HG02623 (cell line): ENCODE data around the gene PLCL1.

Experiments used
- ATAC-seq: cut with Tn5 transposase; IDR thresholded peaks from one replicate; pipeline ENCODE4 v1.9.1; 2021; ENCODE audit warnings: moderate library complexity; ENCODE audit not compliant: unreplicated experiment

The PLCL1 gene

DNA sequence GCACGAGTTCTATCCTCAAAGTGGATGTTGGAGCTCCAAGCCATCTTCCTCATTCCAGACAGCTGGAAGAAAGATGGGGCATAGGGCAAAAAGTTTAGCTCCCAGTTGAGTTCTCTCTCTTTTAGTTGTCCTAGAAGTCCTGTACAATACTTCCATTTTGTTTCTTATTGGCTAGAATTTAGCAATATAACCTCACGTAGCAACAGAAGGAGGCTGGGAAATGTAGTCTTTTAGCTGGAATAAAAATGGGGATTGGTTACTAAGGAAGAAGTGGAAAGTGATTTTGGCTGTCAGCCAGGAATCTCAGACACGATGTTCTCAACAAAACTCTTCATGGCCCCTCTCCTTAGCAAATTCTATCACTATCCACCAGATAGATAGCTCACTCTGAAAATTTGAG, 79.9 kb downstream of the PLCL1 start:
- no peak for ATAC-seq

DNA sequence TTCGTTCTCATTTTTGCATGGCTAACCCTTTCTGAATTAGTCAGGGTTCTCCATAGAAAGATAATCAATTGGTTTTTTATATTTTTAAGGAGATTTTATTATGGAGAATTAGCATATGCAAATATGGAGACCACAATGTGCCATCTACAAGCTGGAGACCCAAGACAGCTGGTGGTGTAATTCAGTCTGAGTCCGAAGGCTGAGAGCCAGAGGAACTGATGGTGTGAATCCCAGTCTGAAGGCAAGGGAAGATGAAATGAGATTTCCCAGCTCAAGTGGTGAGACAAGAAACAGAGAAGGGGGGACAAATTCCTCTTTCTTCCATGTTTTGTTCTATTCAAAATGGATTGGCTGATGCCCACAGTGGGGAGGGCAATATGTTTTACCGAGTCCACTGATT, 80.7 kb downstream of the PLCL1 start:
- ATAC-seq, result no peak

DNA sequence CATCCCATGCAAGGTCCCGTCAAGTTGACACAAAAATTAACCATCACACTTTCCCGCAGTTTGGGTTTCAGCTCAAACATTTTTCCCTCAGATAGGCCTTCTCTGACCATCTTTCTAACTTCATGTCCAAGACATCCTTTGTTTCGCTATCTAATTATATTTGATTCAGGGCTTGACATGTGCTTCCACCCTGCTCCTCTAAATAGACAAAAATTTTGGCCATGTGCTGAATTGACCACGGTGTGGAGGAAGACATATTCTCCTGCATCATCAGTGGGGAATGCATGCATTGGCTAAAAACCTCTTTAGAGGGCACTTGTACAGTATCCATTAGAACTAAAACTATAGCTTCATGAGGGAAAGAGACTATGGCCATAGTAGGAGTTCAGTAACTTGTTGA, 81.2 kb downstream of the PLCL1 start:
- ATAC-seq, result no peak

DNA sequence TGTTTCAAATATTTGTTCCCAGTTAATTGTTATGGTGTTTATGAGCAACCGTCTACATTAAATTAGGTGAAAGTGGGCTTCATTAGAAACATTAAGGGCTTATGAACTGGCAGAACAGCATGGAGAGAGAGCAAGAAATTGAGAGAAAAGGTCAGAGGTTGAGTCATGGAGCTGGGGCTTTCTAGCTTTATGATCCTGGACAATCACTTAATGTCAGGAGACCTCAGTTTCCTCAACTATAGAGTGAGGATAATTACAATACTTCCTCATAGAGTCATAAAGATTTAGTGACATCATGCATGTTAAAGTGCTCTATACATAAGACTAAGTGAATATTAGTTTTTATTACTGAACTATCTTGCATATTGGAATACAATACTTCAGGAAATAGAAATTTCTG, 83.9 kb downstream of the PLCL1 start:
- ATAC-seq, result no peak

DNA sequence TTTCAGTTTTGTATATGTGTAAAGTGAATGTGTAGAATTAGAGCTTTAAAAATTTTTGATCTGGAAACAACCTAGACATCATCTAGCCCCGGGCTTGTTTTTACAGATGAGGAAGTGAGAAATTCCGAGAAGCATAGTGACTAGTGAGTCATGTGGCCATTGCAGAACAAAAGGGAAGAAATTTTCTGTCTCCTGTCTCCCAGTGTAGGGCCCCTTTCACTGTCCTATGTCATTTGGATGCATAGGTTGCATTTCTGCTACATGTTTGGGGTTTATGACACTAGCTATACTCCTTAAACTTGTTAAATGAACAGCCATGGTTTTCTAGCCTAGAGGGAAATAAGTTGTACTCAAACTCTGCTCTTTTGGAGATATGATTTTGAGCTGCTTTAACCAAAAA, 84.6 kb downstream of the PLCL1 start:
- ATAC-seq, result peak; percentile 99

DNA sequence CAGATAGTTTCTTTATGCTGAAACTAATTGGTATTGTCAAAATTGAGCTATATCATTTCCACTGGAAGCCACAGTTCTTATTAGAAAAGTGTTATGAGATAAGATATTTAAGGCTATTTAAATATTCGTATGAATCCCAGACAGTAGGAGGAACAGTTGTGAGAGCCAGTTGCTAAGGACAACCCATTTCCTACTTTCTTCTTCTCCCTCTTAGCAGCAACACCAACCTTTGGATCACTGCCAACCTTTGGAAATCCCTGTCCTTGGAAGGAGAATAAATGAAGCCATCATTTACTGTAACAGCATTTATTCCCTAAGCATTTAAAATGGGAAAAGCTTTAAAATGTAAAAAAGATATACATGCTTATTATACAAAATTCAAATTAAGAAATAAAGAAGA, 85.8 kb downstream of the PLCL1 start:
- no peak for ATAC-seq

DNA sequence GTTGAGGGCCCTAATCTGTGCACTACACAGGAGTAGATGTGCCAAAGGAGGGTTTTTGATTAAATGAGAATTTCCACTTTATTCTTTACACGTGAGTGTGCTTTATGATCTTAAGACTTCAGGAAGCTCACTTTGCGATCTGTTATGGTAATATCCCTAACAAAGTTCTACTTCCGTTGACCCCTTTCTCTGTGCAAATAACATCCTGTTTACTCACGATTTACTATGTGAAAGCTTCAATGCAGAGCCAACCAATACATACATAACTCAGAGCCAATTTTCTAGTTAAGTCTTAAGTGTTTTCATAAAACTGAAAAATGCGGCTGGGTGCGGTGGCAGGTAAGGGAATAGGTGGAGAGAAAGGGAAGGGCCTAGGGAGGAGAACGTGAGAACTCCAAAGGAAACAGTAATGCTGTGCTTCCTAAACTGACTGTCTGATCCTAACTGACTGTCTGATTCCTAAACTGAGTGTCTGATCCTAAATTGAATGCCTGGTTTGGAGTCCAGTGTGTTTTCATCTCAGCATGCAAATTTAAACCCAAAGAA, 87.6 kb downstream of the PLCL1 start:
- ATAC-seq, result no peak

DNA sequence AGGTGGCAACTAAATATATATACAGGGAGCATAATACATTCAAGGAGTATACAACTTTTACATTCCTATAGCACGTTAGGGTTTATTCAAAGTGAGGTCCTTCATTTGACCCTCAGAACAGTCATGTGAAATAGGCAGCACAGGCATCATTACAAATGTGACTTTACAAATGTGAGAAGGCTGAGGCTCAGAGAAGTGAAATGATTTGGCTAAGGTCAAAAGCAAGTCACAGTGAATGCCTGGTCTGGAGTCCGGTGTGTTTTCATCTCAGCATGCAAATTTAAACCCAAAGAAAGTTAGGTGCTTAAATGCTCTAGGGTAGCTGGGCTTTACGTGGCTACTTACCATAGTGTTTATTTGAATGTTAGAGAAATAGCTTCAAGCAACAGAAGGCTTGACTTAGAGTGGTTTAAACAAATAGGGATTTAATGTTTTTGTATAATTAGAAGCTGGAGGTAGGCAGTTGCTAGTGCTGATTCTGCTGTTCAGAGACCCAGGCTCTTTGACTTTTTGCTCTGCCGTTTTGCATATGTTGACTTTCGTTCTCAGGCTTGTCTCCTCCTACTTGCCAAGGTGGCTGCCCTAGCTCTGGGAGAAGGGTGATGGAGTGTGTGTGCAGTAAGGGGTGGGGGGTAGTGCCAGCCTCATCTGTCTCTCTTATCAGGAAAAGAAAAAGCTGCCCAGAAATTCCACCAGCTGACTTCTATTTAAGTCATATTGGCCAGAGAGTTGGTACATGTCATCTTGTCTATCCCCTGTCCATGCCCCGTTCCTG, 89.2 kb downstream of the PLCL1 start:
- no peak for ATAC-seq

DNA sequence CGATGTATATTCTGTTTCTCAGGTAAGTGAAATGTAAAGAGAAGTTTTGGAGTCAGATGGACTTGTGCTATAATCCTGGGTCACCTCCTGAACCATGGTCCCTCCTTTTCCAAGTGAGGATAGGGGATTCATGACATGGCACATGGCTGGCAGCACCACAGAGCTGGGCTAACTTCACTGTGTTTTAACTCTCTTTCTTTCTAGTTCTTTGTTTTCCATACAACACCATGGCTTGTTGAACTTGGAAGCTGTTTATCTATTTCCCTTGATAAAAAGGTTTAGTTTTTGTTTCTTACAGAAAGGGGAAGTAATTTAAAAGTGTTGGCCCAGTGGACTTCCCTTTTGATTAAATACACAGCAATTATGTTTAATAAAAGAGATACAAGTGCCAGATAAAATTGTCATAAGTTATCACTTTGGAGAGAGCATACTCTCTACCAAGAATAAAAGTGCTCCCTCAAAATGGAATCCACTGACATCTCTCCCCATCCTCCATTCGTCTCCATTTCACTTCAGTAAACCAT, 90.4 kb downstream of the PLCL1 start:
- ATAC-seq, result no peak

DNA sequence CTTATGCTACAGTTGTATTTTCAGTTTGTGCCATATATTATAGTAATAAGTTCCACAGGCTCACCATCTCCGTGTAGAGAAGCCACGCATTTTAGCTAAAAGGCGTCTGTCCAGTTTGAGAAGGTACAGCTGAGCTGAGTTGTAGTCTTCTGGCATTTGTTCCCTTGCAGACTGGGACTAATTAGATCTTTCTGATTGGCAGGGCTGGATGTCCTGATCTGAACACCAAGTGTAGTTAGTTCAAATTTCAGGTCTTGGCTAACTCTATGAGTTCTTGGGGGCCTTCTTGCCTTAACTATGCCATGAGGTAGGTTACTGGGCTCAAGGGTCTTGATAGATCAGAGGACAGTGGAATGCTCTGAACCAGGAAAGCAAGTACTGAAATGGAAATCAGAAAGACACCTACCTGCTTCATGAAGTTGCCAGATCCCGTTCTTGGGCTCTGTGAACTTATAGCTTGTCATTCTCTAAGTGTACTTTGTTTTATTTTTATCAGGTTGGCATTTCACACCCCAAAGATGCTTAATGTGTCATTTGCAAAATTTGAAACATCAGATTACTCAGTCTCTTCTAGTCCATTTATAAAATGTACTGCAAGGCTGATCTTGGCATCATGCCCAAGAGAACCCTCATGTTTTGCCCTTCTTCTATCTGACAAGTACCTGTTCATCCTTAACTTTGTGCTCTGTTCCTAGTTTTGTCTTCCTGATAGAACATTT, 93.7 kb downstream of the PLCL1 start:
- ATAC-seq, result no peak

DNA sequence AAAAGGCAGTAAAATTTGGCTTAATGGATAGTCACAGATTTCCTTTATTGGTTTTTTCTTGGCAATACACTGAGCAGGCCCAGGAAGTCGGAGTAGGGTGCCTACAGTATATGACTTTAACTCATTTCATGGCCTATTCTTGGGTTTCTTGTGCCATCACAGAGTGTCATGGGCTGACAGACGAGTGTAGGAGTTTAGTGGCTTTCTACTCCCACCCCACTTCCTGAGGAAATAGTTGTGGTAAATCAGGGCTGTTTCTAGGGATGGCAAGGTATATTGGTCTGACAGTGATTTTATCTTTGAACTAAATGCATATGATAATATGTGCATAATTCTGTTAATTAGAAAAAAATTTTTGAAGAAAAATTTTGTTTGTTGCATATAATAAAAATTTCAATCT, 100.1 kb downstream of the PLCL1 start:
- no peak for ATAC-seq

DNA sequence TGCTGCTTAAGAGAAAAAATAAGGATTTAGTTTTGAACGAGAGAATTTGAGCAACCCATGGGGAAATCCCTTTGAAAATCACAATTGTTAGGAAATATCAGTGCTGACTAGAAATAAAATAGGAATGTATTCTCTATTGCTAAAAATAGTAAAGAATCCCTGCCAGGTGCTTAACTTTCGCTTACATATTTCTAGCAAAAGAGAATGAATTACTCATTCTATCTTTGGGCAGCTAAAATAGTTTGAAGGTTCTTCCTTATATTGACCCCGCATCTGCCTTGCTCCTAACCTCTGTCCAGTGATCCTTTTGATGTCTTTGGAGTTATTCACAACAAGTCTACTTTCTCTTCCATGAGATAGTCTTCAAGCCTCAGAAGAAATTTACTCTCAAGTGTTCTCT, 103.8 kb downstream of the PLCL1 start:
- ATAC-seq, result no peak

DNA sequence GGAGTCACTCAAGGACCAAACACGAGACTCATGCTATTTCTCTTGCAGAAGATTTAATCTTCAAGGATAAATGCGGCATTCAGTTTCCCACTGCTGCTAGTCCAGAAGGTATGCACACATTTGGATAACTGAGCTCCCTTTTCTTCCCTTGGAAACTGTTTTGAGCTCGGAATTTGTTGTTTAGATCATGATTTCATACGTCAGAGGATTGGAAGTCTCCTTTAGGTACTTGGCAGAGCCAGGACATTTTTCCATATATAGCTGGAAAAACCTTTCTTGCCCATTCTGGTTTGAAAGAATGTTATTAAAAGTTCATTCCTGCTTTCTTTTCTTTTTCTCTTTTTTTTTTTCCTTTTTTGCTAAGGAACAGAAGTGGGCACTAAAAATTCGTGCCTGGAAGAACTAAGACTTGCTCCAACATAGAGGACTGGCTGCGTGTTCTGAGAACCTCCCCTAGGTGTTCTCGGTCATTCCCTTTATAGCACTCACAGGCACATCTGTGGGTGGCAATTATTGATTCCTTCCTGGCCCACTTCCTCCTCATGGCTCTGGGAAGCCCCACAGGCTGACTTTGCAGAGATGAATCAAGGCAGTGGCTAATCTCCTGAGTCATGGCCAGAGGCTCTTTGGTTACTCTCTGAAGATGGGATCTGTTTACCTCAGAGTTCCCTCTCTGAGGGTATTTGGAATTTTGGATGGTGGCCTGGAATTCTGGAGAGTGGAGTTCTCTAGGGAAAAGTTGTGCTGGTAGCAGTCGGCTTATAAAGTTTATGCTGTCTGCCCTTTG, 104.8 kb downstream of the PLCL1 start:
- ATAC-seq, result no peak

DNA sequence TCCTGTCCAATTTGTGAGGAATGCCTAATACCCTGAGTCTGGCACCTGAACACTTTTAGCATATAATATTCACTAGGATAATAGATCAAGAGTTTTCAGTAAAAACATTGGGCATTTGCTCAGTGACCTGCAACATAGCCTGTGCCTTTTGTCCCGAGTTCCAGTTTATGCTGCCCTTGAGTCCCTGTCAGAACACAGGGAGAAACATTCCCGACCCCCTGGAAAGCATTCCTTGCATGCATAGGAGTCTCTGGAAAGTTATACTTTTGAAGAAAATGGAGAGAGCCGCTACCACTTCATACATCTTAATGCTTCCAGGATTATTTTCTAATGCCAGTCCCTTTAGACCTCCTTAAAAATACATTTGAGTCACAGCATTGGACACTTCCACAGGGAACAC, 107.3 kb downstream of the PLCL1 start:
- ATAC-seq, result no peak

DNA sequence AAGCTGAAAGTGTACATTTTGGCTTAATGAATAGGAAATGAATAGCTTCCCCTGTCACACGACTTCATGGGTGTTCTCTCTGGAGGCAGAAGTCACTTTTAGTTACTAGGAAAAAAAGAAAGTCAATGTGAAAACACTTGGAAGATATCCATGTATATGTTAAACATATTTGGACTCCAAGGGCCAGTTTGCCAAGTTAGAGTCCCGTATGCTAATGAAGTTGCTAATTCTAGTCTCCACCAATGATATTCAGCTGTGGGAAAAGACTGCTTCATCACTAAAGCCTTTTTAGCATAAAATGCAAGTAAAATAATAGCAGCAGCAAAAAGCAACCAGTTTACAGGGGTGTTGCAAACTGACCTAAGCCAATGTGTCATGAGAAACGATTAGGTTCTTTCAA, 108.7 kb downstream of the PLCL1 start:
- ATAC-seq, result no peak

DNA sequence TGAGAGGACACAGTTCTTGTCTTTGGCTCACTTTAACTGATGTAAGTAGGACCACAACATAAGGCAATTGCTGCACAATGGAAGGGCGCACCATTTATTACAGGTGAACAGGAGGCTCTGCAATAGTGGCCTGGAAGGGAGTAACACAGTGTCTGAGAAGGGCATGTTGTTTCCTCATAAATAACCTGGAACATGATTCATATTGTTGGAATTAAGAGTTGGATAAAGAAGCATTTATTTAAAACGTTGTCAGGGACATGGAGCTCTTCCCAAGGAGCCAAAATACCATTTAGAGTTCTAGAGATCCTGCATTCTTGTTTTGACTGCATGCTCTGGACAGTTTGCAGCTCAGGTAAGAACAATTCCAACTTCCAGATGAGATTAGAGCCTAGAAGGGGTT, 110.4 kb downstream of the PLCL1 start:
- ATAC-seq, result no peak

DNA sequence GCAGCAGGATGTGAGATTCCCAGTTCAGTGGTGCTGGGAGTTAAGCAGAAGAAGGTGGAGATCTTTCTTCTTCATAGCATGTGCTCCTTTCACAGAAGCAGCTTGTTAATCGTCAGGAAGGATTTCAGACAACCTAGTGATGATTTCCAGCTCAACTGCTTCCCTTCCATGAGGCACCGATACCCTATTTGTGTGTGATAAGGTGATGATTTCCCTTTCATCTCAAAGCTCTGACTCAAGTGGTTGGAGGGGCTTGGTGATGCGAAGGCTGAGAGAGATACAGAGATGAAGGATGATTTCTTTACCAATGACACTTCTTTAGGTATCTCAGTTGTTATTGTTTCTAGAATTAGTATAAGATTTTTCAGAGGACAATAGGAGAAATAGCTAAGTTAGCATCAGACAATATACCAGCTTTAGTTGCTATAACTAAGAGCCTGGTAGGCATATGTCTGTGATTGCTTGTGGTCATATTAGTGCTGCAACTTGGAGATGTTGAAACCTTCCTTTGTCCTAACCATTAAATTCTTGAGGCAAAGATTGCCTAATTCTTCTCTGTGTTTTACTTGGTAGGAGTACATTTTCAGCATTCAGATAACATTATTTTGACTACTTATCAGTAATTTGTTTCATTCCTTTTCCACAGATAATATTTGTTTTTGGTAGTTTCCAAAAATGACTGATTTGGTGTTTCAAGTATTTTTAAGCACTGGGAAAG, 111.3 kb downstream of the PLCL1 start:
- ATAC-seq, result no peak

DNA sequence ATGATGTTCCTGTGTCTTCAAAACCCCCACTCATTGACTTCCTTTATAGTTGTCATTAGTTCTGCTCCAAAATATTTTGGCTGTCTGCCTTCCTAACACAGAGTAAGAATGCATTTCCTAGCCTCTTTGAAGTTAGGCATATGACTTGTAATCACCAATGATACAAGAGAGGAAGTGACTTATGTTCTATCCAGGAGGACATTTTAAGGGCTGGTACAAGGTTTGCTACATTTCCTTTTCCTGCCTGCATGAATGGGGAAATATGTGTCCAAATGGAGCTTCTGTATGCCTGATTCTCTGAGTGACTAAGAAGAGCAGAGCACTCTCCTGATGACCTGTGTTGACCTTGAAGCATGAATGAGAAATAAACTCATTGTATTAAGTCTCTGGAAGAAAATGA, 115.1 kb downstream of the PLCL1 start:
- ATAC-seq, result no peak

DNA sequence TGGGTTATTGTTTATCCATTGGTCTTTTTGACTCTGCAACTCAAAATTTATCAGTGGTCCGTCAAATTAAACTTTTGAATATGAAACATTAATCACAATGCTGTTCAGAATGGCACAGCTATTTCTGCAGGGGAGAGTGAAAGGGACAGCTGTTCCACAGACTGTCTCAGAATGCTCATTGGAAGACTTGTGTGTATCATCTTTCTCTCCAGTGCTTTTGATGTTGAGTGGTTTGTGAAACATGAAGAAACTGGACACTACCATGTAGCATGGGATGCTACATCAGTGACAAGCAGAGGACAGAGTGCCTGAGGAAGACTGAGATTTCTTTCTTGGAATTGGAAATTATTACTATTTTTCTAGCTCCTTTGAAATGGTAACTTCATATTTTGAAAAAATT, 115.7 kb downstream of the PLCL1 start:
- ATAC-seq, result no peak

DNA sequence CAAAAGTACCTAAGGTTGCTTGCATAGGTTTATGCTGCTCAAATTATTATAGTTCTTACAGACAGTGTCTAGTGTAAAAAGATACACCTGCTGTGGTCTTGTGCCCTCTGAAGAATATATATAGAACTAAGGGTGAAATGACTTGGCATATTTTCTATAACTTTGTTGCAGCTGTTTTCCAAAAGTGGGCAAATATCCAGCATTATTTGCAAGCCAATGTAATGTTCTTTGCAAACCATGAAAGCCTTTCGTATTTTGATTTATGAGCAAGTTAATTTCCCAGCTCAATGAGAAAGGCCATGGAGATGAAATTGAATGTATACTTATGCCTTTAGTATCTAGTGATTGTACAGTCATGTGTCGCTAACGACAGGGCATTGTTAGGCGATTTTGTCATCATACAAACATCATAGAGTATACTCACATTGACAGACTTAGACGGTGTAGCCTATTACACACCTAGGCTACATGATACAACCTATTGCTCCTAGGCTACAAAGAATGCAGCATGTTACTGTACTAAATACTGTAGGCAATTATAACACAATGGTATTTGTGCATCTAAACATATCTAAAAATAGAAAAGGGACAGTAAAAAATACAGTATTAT, 116.3 kb downstream of the PLCL1 start:
- ATAC-seq, result no peak
